Activated CD4-positive, alpha-beta T cell treated with anti-CD3 and anti-CD28 coated beads, Interleukin-2, amount 50 U/mL, for 24 hours (primary cell): ENCODE results near the gene CD247.

Experiments
- DNase-seq, 2 donors: peaks; one replicate each; pipeline ENCODE4 v3.0.0-alpha.2; 2020; ENCODE audit warnings: low read depth in 1 of 2, low spot score in 1 of 2

Gene CD247

DNA sequence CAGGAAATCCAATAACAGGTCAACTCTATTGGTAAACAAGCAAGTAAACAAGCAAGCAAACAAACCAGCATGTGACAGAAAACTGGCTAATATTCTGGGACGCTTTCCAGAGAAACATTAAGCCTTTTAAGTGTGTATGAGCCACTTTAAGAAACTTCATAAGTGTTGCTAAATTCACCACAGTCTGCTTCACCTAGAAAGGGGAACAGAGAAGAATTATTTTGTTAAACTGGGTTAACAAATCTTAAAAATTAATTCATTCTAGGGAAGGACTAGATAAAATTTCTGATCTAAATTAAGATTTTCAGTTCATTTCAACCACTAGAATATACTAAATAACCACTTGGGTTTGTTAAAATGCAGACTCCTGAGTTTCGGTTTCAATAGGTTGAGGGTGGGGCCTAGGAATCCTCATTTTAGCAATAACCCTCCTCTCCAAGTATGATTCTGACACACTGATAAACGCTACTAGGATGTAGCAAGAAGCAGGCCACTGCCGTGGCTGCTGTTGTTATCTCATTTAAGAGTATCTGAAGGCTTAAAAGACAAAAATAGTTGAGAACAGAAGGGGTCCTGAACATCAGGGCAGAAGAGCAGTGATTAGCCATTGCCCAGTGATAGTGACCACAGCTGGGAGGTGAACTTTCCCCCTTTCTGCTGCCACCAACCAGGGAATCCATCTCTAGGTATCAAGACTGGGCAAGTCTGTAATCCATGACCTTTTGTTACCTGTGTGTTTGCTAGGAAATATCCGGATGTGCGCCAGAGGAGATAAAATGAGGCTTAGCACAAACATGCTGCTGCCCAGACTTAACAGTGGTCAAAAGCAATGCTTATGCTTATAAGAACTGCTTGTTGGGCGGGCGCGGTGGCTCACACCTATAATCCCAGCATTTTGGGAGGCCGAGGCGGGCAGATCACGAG is 24.0 kb upstream of the CD247 start:
- no peak for DNase-seq

DNA sequence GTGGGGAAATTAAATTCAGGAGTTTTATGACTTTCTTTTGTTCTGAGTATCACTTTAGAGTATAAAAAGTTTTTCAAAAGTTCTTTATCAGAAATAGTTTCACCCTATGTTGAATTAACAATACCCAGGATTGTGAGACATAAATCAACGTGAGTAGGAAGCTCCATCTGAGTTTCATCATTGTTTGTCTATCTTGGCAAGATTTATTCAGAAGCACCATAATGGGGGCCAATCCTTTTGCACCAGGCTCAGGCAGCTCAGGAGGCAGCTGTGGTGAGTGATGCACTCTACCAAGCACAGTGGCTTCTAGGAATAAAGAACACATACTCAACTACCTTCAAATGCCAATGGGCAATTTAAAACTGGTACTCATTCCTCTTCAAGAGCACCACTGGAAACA is 23.3 kb upstream of the CD247 start:
- no peak for DNase-seq

DNA sequence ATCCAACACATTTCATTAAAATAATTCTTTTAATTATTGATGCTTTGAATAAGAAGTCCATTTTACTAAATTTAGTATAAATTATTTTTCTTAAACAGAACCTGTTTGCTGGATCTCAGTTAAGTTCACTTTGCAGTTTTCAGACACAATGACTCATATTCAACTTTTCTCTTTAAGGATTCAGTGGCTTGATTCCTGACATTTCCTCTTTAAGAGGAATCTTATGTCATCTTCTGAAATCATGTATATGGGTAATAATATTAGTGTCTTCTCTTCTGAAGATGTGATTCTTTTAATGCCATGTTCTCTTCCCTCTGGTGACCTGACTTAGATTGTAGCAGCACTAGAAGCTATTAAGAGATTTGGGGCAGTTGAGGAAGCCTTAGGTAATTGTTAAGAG is 22.7 kb upstream of the CD247 start:
- DNase-seq, result no peak

DNA sequence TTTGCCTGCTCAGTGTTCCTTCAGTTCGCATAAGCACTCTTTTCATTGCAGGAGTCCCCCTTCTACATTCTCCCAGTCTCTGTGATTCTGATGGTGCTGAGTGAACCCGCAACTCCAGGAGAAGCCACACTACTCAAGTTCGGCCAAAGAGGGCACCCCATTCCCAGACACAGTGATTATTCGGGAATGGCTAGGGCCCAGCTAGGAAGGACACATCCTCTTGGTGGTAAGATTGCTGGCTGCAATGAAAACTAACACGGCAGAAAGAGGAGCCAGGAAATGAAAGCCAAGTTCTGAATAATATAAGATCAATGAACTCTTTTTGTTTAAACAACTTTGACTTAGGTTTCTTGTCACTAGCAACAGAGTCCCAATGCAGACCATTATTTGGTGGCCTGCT is 20.3 kb upstream of the CD247 start:
- no peak for DNase-seq

DNA sequence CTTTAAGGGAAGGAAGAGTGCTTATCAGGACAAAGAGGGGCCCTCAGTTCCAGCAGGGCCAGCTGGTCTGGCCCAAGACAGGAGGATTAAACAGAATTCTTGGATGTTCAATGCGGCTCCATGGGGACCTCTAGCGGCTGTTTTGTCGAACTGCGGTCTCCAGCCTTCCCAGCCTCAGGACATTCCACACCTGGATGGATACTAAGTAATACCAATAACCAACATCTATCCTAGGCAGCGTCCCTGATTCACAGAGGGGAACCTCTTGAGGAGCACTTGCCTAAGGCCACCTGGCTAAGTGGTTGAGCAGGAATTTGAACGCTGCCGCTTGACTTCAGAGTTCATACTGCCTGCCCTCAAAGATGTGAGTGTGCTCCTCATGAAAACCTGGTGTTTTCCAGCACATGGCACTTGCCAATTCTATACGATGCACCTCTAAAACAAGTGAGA is 15.5 kb upstream of the CD247 start:
- DNase-seq, result peak in 1 of 2 donors; percentile 44

DNA sequence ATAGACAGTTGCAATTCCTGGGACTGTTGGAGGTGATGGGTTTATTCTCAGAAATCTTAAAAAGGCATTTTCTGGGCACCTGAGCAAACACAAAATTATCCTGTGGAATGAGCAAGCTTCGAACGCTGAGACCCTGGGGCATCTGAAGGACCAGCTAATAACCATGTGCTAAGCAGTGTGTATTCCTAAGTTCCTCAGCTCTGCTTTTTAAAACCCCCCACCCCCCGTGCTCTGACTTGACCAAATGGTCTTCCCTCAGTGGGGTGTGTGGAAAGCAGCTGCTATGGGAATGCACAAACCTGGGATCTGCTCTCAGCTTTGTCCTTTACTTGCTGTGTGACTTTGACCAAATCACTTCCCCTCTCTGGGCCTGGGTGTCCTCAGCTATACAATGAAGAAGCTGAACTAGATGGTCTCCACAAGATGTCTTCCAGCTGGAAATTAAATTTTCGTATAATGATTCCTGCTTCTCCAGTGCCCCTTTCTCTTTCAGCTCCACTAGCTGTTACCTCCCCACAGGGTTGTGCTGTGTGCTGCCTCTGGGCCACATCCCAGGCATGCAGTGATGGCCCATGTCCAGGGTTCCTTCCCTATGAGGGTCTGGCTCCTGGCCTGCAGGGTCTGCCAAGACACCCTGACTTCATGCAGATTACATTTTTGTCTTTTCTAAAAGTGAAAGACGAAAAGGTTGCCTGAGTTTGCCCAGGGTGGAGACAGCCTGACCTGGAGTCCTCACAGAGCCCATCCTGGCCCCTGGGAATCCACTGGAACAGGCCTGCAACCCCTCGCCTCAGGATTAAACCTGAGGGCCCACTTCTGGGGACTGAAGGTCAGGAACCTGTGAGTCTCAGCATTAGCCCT is 14.9 kb upstream of the CD247 start:
- DNase-seq, result no peak

DNA sequence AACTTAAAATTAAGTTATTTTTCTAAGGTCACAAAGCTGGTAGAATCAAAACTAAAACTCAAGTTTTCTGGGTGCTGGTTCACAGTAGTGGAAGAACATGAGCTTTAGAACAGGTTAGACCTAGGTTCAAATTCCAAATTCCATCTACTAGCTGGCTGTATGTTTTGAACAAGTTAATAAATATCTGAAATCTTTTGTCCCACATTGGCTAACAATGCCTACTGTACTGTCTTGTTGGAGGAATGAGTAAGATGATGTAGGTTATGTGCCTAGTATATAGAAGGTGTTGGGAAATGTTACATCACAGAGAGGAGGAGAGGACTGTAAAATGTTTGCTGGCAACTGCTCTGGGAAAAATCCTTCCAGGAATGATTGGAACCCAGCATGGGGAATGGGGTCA is 14.0 kb upstream of the CD247 start:
- no peak for DNase-seq

DNA sequence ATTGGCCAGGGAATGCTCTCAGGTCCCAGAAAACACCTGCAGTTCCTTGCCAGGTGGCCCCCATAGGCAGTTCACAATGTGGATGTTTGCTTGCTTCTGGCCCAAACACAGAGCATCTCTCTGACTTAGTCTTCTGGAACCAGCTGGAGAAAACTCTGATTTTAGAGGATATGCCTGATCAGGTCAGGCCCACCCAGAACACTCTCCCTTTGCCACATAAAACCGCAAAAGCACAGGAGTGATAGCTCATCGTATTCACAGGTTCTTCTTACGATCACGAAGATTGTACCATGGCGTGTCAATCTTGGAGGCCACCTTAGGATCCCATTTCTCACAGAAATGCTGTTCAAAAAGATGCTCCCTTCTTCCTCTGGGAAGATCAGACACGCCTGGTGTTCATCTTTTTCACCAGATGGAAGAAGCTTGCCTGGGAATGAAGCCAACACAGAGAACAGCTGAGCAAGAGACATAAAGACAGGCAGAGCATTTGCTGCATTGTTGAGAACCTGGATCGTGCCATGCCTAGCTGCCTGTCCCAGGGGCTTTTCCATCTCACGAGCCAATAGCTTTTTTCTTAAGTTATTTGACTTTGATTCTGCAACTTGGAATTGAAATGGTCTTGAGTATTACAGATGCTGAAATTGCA is 11.6 kb upstream of the CD247 start:
- DNase-seq, result no peak

DNA sequence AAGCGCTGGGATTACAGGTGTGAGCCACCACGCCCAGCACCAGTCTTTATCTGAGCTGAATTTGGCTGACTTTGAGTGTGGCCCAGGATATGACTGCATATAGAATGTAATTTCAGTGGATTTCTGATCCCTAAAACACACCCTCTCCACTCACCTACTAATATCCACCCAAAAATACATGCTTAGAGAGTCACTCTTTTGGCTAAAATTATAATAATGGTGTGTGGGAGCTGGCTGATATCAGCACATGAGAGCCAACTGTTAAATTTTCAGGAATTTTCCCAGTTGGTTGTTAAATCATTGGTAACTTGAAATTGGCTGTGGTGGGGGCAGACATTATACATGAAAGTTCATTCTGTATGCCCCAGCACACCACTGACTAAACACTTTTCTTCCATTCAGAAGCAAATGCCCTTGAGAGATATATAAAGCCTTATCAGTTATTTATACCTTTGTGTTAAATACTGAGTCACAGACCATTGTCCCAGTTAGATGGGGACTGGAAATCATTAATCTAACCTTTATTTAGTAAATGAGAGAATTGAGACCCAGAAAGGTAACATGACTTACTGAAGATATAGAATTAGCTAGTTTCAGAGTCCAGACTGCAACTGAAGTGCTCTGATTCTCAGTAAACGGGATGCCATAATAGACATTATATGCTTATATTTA is 9.9 kb upstream of the CD247 start:
- DNase-seq, result no peak

DNA sequence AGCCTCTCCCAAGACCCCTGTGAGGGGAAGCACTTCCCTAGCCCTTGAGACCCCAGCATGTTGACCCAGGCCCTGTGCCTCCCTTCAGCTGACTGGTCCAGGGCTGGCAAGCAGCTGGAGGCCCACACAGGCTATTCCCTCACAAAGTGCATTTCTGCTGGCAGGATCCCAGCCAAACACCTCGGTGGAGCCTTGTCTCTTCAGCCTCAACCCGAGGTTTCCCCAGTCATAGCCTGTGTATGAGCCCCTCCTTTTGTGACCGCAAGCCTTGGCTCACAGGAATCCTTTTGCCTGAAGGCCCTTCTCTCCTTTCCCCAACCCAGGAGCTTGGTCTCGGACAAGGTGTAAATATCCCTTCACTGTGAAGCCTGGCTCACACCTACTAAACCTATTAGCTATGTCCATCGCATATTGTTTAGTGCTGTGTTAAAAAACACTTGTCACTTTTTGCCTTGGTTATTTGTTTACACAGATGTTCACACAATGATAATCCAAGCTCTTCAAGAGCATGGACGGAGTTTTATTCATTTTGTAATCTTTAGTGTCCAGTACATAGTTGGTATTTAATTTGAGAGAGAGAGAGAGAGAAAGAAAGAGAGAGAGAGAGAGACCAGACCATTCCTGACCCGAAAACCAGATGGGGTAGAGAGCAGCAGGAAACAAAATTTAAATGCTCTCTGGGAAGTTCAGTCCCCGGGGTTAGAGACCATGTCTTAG is 8.5 kb upstream of the CD247 start:
- no peak for DNase-seq

DNA sequence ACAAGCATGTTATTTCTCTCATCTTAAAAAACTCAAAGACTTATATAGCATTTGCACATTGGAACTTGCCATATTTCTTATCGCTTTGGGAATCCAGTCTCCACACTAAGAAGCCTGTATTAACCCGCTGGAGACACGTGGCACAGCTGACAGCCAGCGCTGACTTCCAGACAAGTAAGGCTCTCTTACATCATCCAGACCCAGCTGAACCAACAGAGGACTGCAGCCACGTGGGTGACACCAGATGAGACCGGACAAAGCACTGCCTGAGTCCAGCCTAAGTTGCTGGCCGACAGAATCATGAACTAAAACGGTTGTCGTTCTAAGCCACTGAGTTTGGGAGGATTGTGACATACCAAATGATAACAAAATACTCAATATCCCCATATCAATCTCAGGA is 6.3 kb upstream of the CD247 start:
- no peak for DNase-seq

DNA sequence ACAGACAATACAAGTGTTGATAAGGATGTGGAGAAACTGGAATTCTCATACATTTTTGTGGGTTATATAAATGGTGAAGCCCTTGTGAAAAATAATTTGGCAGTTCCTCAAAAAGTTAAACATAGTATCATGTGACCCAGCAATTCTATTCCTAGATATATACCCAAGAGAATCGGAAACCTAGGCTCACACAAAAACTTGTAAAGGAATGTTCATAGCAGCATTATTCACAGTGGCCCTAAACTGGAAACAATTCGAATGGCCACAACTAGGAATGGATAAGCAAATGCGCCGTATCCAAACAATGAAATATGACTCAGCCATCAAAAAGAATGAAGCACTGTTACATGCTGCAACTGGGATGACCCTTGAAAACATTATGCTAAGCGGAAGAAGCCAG is 3.9 kb upstream of the CD247 start:
- no peak for DNase-seq

DNA sequence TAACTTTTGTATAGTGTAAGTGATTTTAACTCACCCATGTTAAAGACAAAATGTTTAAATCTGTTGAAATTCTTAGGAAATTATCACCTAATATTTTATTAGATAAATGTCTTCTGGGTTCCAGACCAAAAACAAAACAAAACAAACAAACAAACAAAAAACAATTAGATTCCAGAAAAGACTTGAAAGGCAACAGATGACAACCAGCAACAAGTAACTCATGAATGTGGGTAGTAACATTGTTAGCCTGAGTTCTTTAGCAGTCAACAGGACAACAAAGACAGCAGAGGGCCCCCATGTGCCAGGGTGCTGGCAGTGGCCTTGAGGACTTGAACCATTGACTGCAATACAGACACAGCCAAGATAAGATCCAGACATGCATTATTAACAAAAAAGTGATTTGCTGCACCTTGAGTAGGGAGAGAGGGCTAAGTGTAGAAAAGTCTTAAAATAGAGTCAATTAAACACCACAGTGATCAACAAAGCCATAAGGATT is 2.4 kb upstream of the CD247 start:
- DNase-seq, result no peak

DNA sequence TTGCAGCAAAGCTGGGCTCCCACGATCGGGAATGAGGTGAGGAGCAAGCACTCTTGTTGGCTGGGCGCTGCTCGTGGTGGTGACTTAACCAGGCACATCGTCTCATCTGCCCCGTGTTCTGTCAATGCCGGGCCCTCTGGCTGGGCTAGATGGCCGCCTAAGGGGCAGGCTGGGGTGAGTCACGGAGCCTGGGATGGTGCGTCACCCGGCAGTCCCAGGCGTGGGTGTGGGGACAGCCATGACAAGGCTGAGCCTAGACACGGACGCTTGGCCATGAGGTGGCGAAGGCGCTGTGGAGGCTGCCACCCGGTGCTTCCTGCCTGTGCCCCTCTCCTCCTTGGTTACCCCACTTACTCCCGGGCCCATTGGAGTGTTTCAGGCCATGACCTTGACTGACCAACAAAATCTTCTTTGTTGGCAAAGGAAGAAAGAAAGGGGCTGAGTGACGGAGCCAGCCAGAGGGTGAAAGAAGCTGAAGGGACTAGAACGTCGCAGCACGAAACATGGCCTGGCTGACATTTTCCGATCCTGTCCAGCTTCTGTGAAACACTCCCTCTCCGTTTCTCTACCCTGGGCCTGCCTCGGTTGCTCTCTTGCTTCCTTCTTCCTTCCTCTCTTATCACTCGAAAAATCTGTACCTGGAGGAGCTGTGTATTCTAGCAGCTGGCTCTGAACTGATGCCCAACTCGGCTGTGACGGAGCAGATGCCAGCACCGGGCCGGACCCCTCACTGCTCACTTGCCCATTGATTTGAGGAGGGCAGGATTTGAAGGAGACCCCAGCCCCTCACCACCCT is 596 bp downstream of the CD247 start:
- peak; percentile 76 to 89 for DNase-seq

DNA sequence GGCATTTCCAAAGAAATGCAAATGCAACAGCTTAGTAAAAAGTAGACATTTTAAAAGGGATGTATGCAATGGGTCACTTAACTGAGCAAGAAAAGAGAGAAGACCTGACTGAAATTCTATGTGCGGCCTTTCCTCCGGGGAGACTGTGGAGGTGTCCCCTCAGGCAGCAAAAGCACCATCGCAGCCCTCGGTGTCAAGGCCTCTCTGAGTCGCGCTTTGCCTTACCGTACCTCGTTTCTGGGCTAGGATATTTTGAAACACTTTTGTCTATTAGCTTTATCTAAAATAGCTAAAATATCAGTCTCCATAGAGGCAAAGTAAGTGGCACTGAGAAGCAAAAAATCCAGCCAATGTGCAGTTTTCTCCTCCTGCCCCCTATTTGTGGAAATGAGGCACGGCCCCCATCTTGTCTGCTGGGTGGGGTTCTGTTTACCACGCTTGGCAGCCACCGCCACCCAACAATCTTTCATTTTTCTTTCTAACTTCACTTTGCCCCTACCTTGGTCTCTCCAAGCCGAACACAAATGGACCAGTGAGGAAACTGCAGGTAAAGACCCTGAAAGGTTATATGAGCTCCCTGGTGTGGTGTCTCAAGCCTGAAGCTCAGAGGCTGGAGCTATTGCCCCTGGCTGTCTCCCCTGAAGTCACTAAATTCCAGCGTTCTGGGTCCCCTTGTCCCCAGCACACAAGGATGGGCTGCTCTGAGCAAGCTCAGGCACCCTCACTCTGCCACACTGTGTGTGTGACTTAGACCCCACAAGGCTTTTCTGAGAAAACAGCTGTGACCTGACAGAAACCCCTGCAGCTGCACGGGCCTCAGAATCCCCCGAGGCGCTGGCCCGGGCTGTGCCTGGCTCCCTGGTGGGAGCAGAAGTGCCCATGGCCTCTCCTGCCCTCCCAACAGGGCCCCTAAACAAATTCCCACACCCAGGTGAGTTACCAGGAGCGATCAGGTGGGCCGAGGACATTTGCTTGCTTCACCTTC is 1.6 kb downstream of the CD247 start:
- DNase-seq, result no peak

DNA sequence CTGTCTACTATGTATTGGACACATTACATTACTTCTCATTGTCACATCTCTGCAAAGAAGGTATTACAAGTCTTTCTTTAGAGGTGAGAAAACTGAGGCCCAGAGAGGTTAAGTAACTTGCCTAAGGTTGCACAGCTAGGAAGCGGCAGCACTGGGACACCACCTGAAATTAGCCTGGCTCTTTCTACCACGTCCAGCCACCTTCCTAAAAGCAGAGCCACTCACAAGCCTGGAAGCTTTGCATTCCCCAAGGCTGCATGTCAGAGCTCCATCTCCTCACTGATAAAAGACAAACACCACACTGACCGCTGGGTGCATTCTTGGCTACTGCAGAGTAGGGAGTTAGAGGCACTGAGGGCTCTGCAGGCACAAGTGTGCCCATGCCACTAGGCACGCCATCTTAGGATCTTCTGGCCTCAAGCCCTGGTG is 2.4 kb downstream of the CD247 start:
- DNase-seq, result no peak

DNA sequence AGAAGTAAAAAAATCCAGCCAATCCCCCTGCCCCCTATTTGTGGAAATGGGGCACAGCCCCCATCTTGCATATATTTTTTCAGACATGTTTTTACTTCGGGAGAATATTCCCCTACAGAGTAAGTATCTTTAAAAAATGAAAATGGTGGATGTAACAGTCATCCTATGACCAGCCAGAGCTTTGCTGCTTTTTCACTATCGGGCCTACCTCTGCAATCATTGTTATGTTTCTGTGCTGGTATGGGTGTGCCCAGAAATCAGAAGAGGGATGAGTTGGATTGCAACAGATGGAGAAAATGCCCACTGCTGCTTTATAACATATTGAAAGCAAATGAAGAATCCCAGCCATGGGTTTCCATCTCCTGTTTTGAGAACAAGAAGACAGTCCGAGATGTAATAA is 2.9 kb downstream of the CD247 start:
- DNase-seq, result no peak

DNA sequence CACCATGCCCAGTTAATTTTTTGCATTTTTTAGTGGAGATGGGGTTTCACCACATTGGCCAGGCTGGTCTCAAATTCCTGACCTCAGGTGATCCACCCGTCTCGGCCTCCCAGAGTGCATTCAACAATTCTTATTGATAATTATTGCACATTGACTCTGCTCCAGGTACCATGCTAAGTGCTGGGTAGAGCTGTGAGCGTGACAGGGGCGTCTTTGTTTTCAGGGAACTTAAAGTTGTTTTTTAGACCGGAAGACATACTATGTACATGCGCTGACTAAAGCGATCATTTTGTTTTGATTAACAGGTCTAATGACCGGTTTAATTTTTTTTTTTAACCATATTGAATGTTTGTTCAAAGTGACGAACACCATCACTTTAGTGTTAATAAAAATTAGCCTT is 4.0 kb downstream of the CD247 start:
- DNase-seq, result no peak
